GM12865 (cell line): ENCODE measurements around the gene DOCK1.

ENCODE experiments used
- DNase-seq: peaks from one replicate; pipeline ENCODE4 v3.0.0; 2010; ENCODE audit warnings: low read depth
- H3K4me3 ChIP-seq: 2 replicates; pipeline ENCODE4 v1.5.1; 2011; ENCODE audit warnings: mild to moderate bottlenecking, low read depth, low read length, control low read depth
- CTCF ChIP-seq: IDR thresholded peaks from 2 replicates; pipeline ENCODE4 v1.5.1; 2011; ENCODE audit warnings: low read length, control low read depth, low read depth, inconsistent platforms; ENCODE audit not compliant: insufficient read depth; ENCODE audit errors: missing control alignments

DOCK1 gene

GRCh38 chr10:127009366-127009765 lies 104.1 kb downstream of the DOCK1 start:
- DNase-seq, result no peak
- no peak overlapping the region for H3K4me3 ChIP-seq
- TF ChIP-seq CTCF, result no peak

- no peak overlapping the region for H3K4me3 ChIP-seq
- no peak for TF ChIP-seq CTCF
- DNase-seq, result no peak
Observed at GRCh38 chr10:127011174-127011573, 105.9 kb downstream of the DOCK1 start.

GRCh38 chr10:127012071-127012768 lies 107.0 kb downstream of the DOCK1 start:
- no peak for DNase-seq
- no peak for TF ChIP-seq CTCF
- no peak overlapping the region for H3K4me3 ChIP-seq

- no peak for DNase-seq
- no peak overlapping the region for H3K4me3 ChIP-seq
- no peak for TF ChIP-seq CTCF
Observed at GRCh38 chr10:127012769-127013152, 107.5 kb downstream of the DOCK1 start.

- DNase-seq, result no peak
- H3K4me3 ChIP-seq, result no peak overlapping the region
- no peak for TF ChIP-seq CTCF
Observed at GRCh38 chr10:127013211-127013656, 108.0 kb downstream of the DOCK1 start.

- H3K4me3 ChIP-seq, result no peak overlapping the region
- no peak for DNase-seq
- TF ChIP-seq CTCF, result no peak
Observed at GRCh38 chr10:127013691-127014473, 108.7 kb downstream of the DOCK1 start.

GRCh38 chr10:127014671-127015070 lies 109.4 kb downstream of the DOCK1 start:
- TF ChIP-seq CTCF, result no peak
- DNase-seq, result no peak
- no peak overlapping the region for H3K4me3 ChIP-seq
